ENCODE data around the gene FNDC3B. TPM values are rescaled to one million over a fixed set of nuclear protein-coding genes. Genes with fewer than 3 reads are reported as not detected.

FNDC3B gene
- total RNA-seq, 1 donor: 139 TPM

- H3K4me3 ChIP-seq (ENCODE audit: low read depth, low read length): no peak overlapping the region
- DNase-seq (ENCODE audit: low read depth): no peak
- no peak for TF ChIP-seq CTCF (IDR thresholded peaks at IDR 0.05; ENCODE audit: insufficient read depth, low read length)
Observed at GRCh38 chr3:172020763-172021162, 18.6 kb upstream of the FNDC3B start.

- no peak for TF ChIP-seq CTCF (IDR thresholded peaks at IDR 0.05; ENCODE audit: insufficient read depth, low read length)
Observed at GRCh38 chr3:172021164-172021563, 18.2 kb upstream of the FNDC3B start.

GRCh38 chr3:172021859-172022258 is 17.5 kb upstream of the FNDC3B start:
- no peak for TF ChIP-seq CTCF (IDR thresholded peaks at IDR 0.05; ENCODE audit: insufficient read depth, low read length)
- H3K4me3 ChIP-seq (ENCODE audit: low read depth, low read length): no peak overlapping the region
- no peak for DNase-seq (ENCODE audit: low read depth)

More at GRCh38 chr3:172021164-172021563, 18.2 kb upstream of the FNDC3B start:
- no peak overlapping the region for H3K4me3 ChIP-seq (ENCODE audit: low read depth, low read length)
- DNase-seq (ENCODE audit: low read depth): no peak

GRCh38 chr3:172023915-172024314 is 15.5 kb upstream of the FNDC3B start:
- no peak for TF ChIP-seq CTCF (IDR thresholded peaks at IDR 0.05; ENCODE audit: insufficient read depth, low read length)
- no peak for DNase-seq (ENCODE audit: low read depth)
- no peak overlapping the region for H3K4me3 ChIP-seq (ENCODE audit: low read depth, low read length)

GRCh38 chr3:172024679-172025078 is 14.7 kb upstream of the FNDC3B start:
- DNase-seq (ENCODE audit: low read depth): no peak
- no peak overlapping the region for H3K4me3 ChIP-seq (ENCODE audit: low read depth, low read length)
- no peak for TF ChIP-seq CTCF (IDR thresholded peaks at IDR 0.05; ENCODE audit: insufficient read depth, low read length)

GRCh38 chr3:172029425-172030098 is 9.8 kb upstream of the FNDC3B start:
- TF ChIP-seq CTCF (IDR thresholded peaks at IDR 0.05; ENCODE audit: insufficient read depth, low read length): no peak
- no peak overlapping the region for H3K4me3 ChIP-seq (ENCODE audit: low read depth, low read length)
- DNase-seq (ENCODE audit: low read depth): no peak

- no peak overlapping the region for H3K4me3 ChIP-seq (ENCODE audit: low read depth, low read length)
- no peak for DNase-seq (ENCODE audit: low read depth)
- no peak for TF ChIP-seq CTCF (IDR thresholded peaks at IDR 0.05; ENCODE audit: insufficient read depth, low read length)
Observed at GRCh38 chr3:172030181-172030580, 9.2 kb upstream of the FNDC3B start.

Measured in fibroblast of the aortic adventitia (primary cell).